Activated CD8-positive, alpha-beta memory T cell treated with anti-CD3 and anti-CD28 coated beads for 1 hour (primary cell): Measurements from ENCODE around the gene TOMM40.
"Not testable (repeated sequence)": the region's sequence is repeated elsewhere in the genome, so short reads cannot be mapped to it uniquely, and the experiment has no call there.

Experiments used
- DNase-seq, 2 donors: peaks; one replicate each; pipeline ENCODE4 v3.0.0-alpha.2; 2020; ENCODE audit warnings: low read depth in 1 of 2; ENCODE audit errors: extremely low read depth in 1 of 2

The TOMM40 gene

GRCh38 chr19:44891016-44891882 is at the start of gene TOMM40:
TSS of gene TOMM40 (plus strand) at chr19:44891254. CDS start at chr19:44891416, 162 bp downstream.
- DNase-seq = peak in 1 of 2 donors; percentile 99

- DNase-seq = no peak
Observed at GRCh38 chr19:44845286-44845611, 45.8 kb upstream of the TOMM40 start.

- peak; percentile 24 to 52 for DNase-seq
Observed at GRCh38 chr19:44845612-44846454, 45.2 kb upstream of the TOMM40 start, which contains the start of gene NECTIN2. TSS of gene NECTIN2 (plus strand) at chr19:44846297. CDS start at chr19:44846526, 229 bp downstream.

GRCh38 chr19:44846455-44847143 is 44.5 kb upstream of the TOMM40 start:
- no peak for DNase-seq

GRCh38 chr19:44847144-44848035 is 43.7 kb upstream of the TOMM40 start:
- DNase-seq = no peak

GRCh38 chr19:44848036-44848811 is 42.8 kb upstream of the TOMM40 start:
- no peak for DNase-seq

GRCh38 chr19:44848812-44849447 is 42.1 kb upstream of the TOMM40 start:
- DNase-seq = no peak

GRCh38 chr19:44850641-44851109 is 40.4 kb upstream of the TOMM40 start:
- no peak for DNase-seq

- no peak for DNase-seq
Observed at GRCh38 chr19:44851427-44851826, 39.6 kb upstream of the TOMM40 start.

- no peak for DNase-seq
Observed at GRCh38 chr19:44855606-44856005, 35.4 kb upstream of the TOMM40 start.

- no peak for DNase-seq
Observed at GRCh38 chr19:44856421-44857083, 34.5 kb upstream of the TOMM40 start.

- no peak for DNase-seq
Observed at GRCh38 chr19:44857837-44858236, 33.2 kb upstream of the TOMM40 start.

- not testable (repeated sequence) for DNase-seq
Observed at GRCh38 chr19:44861576-44861975, 29.5 kb upstream of the TOMM40 start.

- no peak for DNase-seq
Observed at GRCh38 chr19:44863990-44864389, 27.1 kb upstream of the TOMM40 start.

- no peak for DNase-seq
Observed at GRCh38 chr19:44865196-44865767, 25.8 kb upstream of the TOMM40 start.

GRCh38 chr19:44866664-44867063 is 24.4 kb upstream of the TOMM40 start:
- no peak for DNase-seq

- no peak for DNase-seq
Observed at GRCh38 chr19:44867578-44867977, 23.5 kb upstream of the TOMM40 start.
